ENCODE results near the gene HOXB4.

Gene HOXB4

GRCh38 chr17:48615963-48616716 is 38.0 kb upstream of the HOXB4 start:
- DNase-seq (ENCODE audit: low read depth), result no peak
- no peak overlapping the region for H3K4me3 ChIP-seq (ENCODE audit: low read depth, low read length)

- DNase-seq (ENCODE audit: low read depth), result no peak
- H3K4me3 ChIP-seq (ENCODE audit: low read depth, low read length), result peak within 1 kb of the TSS; percentile 53
Observed at GRCh38 chr17:48615047-48615962, 37.2 kb upstream of the HOXB4 start, which contains the start of gene HOXB8. Gene HOXB8, minus strand, starts transcription at chr17:48615292. Its CDS starts 588 bp downstream, at chr17:48614704.

GRCh38 chr17:48613862-48614694 is 35.9 kb upstream of the HOXB4 start:
- H3K4me3 ChIP-seq (ENCODE audit: low read depth, low read length), result peak overlapping the region; percentile 53
- DNase-seq (ENCODE audit: low read depth), result no peak

- H3K4me3 ChIP-seq (ENCODE audit: low read depth, low read length), result peak overlapping the region; percentile 53
- no peak for DNase-seq (ENCODE audit: low read depth)
Observed at GRCh38 chr17:48612854-48613691, 34.9 kb upstream of the HOXB4 start.

GRCh38 chr17:48612456-48612853 is 34.3 kb upstream of the HOXB4 start:
- DNase-seq (ENCODE audit: low read depth), result no peak
- H3K4me3 ChIP-seq (ENCODE audit: low read depth, low read length), result peak overlapping the region; percentile 53

- peak overlapping the region; percentile 53 for H3K4me3 ChIP-seq (ENCODE audit: low read depth, low read length)
- DNase-seq (ENCODE audit: low read depth), result no peak
Observed at GRCh38 chr17:48611681-48612455, 33.7 kb upstream of the HOXB4 start.

GRCh38 chr17:48611213-48611612 is 33.1 kb upstream of the HOXB4 start:
- DNase-seq (ENCODE audit: low read depth), result no peak
- peak overlapping the region; percentile 53 for H3K4me3 ChIP-seq (ENCODE audit: low read depth, low read length)

- DNase-seq (ENCODE audit: low read depth), result no peak
Observed at GRCh38 chr17:48610282-48611211, 32.4 kb upstream of the HOXB4 start, which contains the start of gene HOXB7. Gene HOXB7, minus strand, starts transcription at chr17:48611017. Its CDS starts 99 bp downstream, at chr17:48610918.

GRCh38 chr17:48609759-48610281 is 31.7 kb upstream of the HOXB4 start:
- H3K4me3 ChIP-seq (ENCODE audit: low read depth, low read length), result peak overlapping the region; percentile 53
- no peak for DNase-seq (ENCODE audit: low read depth)

More at GRCh38 chr17:48610282-48611211, 32.4 kb upstream of the HOXB4 start, which contains the start of gene HOXB7:
- H3K4me3 ChIP-seq (ENCODE audit: low read depth, low read length), result peak within 1 kb of the TSS; percentile 53

- H3K4me3 ChIP-seq (ENCODE audit: low read depth, low read length), result no peak overlapping the region
- no peak for DNase-seq (ENCODE audit: low read depth)
Observed at GRCh38 chr17:48609033-48609432, 30.9 kb upstream of the HOXB4 start.

- H3K4me3 ChIP-seq (ENCODE audit: low read depth, low read length), result no peak overlapping the region
- no peak for DNase-seq (ENCODE audit: low read depth)
Observed at GRCh38 chr17:48608494-48608834, 30.3 kb upstream of the HOXB4 start.

GRCh38 chr17:48606892-48607614 is 28.9 kb upstream of the HOXB4 start:
- DNase-seq (ENCODE audit: low read depth), result no peak
- H3K4me3 ChIP-seq (ENCODE audit: low read depth, low read length), result no peak overlapping the region

- no peak for DNase-seq (ENCODE audit: low read depth)
- no peak overlapping the region for H3K4me3 ChIP-seq (ENCODE audit: low read depth, low read length)
Observed at GRCh38 chr17:48605991-48606891, 28.1 kb upstream of the HOXB4 start.

GRCh38 chr17:48605409-48605919 is 27.3 kb upstream of the HOXB4 start:
- DNase-seq (ENCODE audit: low read depth), result no peak
- no peak overlapping the region for H3K4me3 ChIP-seq (ENCODE audit: low read depth, low read length)

GRCh38 chr17:48604770-48605329 is 26.7 kb upstream of the HOXB4 start, which contains the start of gene HOXB6:
Gene HOXB6, minus strand, starts transcription at chr17:48604986. Its CDS starts 6,836 bp downstream, at chr17:48598150.
- DNase-seq (ENCODE audit: low read depth), result no peak

More at GRCh38 chr17:48604770-48605329, 26.7 kb upstream of the HOXB4 start, which contains the start of gene HOXB6:
- H3K4me3 ChIP-seq (ENCODE audit: low read depth, low read length), result peak within 1 kb of the TSS; percentile 52
